NB4 (cell line): ENCODE data around the gene OPRPN.

Experiments
- DNase-seq: peaks from one replicate; pipeline ENCODE4 v3.0.0; 2010; ENCODE audit warnings: low read depth
- H3K4me3 ChIP-seq: one replicate; pipeline ENCODE4 v1.5.1; 2011; ENCODE audit warnings: mild to moderate bottlenecking, low read depth, low read length, moderate library complexity
- CTCF ChIP-seq: IDR thresholded peaks from one replicate; pipeline ENCODE4 v1.5.1; 2012; ENCODE audit warnings: low read depth, low read length
- MAX ChIP-seq: IDR thresholded peaks from 2 replicates; pipeline ENCODE4 v1.6.1; 2011; ENCODE audit warnings: low read depth, low read length
- MYC ChIP-seq: IDR thresholded peaks from 2 replicates; pipeline ENCODE4 v1.6.1; 2011; ENCODE audit warnings: low read depth, low read length
- POLR2A ChIP-seq: IDR thresholded peaks from 2 replicates; pipeline ENCODE4 v1.6.1; 2011; ENCODE audit warnings: mild to moderate bottlenecking; ENCODE audit not compliant: insufficient read length; ENCODE audit errors: extremely low read depth

The OPRPN gene

GRCh38 chr4:70382691-70383181, 15.0 kb upstream of the OPRPN start, which contains the start of gene SMR3B:
Gene SMR3B, plus strand, starts transcription at chr4:70383131. Its CDS starts 1,380 bp downstream, at chr4:70384511.
- TF ChIP-seq CTCF (no peak), MYC (no peak), POLR2A (no peak), MAX (no peak)
- H3K4me3 ChIP-seq: no peak within 1 kb of the TSS
- no peak for DNase-seq

- H3K4me3 ChIP-seq: no peak overlapping the region
- no peak for TF ChIP-seq MYC
- TF ChIP-seq CTCF: no peak
- no peak for TF ChIP-seq MAX
- TF ChIP-seq POLR2A: no peak
- DNase-seq: no peak
These were observed 5.5 kb upstream of the OPRPN start for GRCh38 chr4:70392057-70392776.

GRCh38 chr4:70399319-70399718, 1.6 kb downstream of the OPRPN start:
- TF ChIP-seq POLR2A (no peak), CTCF (no peak), MAX (no peak), MYC (no peak)
- DNase-seq: no peak
- H3K4me3 ChIP-seq: no peak overlapping the region

GRCh38 chr4:70402762-70403161, 5.0 kb downstream of the OPRPN start:
- H3K4me3 ChIP-seq: no peak overlapping the region
- DNase-seq: no peak
- no peak for TF ChIP-seq CTCF
- TF ChIP-seq MAX: no peak
- no peak for TF ChIP-seq POLR2A
- TF ChIP-seq MYC: no peak

GRCh38 chr4:70405765-70406164, 8.0 kb downstream of the OPRPN start:
- no peak for DNase-seq
- no peak overlapping the region for H3K4me3 ChIP-seq
- TF ChIP-seq MAX (no peak), CTCF (no peak), MYC (no peak), POLR2A (no peak)
